GM12878 (cell line): ENCODE measurements around the gene ABI1.

Source experiments
- ATF3 ChIP-seq: IDR thresholded peaks from 2 replicates; pipeline ENCODE4 v1.6.1; 2011; ENCODE audit warnings: low read depth, mild to moderate bottlenecking, low read length, moderate library complexity, borderline replicate concordance; ENCODE audit errors: extremely low read depth
- EP300 ChIP-seq, 2 experiments: fragments of 150-350 bp in 1 of 2; IDR thresholded peaks; 2 replicates each; pipeline ENCODE4 v1.6.1; 2011 to 2012; ENCODE audit warnings: low read depth in 2 of 2, low read length in 2 of 2, borderline replicate concordance in 1 of 2, improper control_type of control experiment in 1 of 2, inconsistent platforms in 1 of 2; ENCODE audit not compliant: control insufficient read depth in 1 of 2
- JUND ChIP-seq: IDR thresholded peaks from 2 replicates; pipeline ENCODE4 v1.6.1; 2012; ENCODE audit warnings: low read depth, mild to moderate bottlenecking, low read length, improper control_type of control experiment, moderate library complexity
- NR2C2 ChIP-seq: IDR thresholded peaks from 2 replicates; pipeline ENCODE4 v1.6.1; 2011; ENCODE audit warnings: borderline replicate concordance, low read depth; ENCODE audit not compliant: control insufficient read depth, insufficient read length
- SREBF2 ChIP-seq: IDR thresholded peaks from 2 replicates; pipeline ENCODE4 v1.6.1; 2012; ENCODE audit warnings: mild to moderate bottlenecking, low read length

- TF ChIP-seq NR2C2, result no peak
- no peak for TF ChIP-seq SREBF2
- no peak for TF ChIP-seq ATF3
- no peak for TF ChIP-seq JUND
- no peak for TF ChIP-seq EP300 (IDR thresholded peaks at IDR 0.05; ENCODE audit: borderline replicate concordance in 1 of 2, control insufficient read depth in 1 of 2, low read depth in 2 of 2, low read length in 2 of 2)
Measured at GRCh38 chr10:26706206-26706605, 154.6 kb downstream of the ABI1 start.
